ENCODE results near the gene DELE1.

The DELE1 gene

GRCh38 chr5:141876628-141877355 is 46.9 kb upstream of the DELE1 start (continued):
- TF ChIP-seq ZNF560 (tag by site-specific recombination; IDR thresholded peaks at IDR 0.05; ENCODE audit: borderline replicate concordance) (no peak), ZFP41 (tag by site-specific recombination; IDR thresholded peaks at IDR 0.05; ENCODE audit: borderline replicate concordance) (no peak), MYNN (tag by site-specific recombination; IDR thresholded peaks at IDR 0.05; ENCODE audit: borderline replicate concordance) (no peak), ZNF266 (tag by site-specific recombination; IDR thresholded peaks at IDR 0.05; ENCODE audit: low read depth) (no peak)

- H3K27ac ChIP-seq (ENCODE audit: extremely low read depth, low read depth, low read length): peak overlapping the region; percentile 47; the same call in 1 of the 2 replicates
- peak; percentile 54 for TF ChIP-seq ZBTB48 (tag by site-specific recombination; IDR thresholded peaks at IDR 0.05)
- no peak for TF ChIP-seq ZNF776 (tag by site-specific recombination; IDR thresholded peaks at IDR 0.05; ENCODE audit: borderline replicate concordance)
- TF ChIP-seq KLF9 (tag by site-specific recombination; IDR thresholded peaks at IDR 0.05; ENCODE audit: low read depth): peak; percentile 22; the same call in 1 of the 2 replicates
- 0 out of 2 replicates have a peak, but pooled peaks have one; percentile 6 for TF ChIP-seq ZNF791 (tag by site-specific recombination; IDR thresholded peaks at IDR 0.05)
- TF ChIP-seq ZNF777 (tag by site-specific recombination; IDR thresholded peaks at IDR 0.05; ENCODE audit: borderline replicate concordance): no peak
- TF ChIP-seq ZBTB17 (tag by site-specific recombination; IDR thresholded peaks at IDR 0.05): peak; percentile 80
- TF ChIP-seq ZNF148 (tag by site-specific recombination; IDR thresholded peaks at IDR 0.05; ENCODE audit: borderline replicate concordance): 0 out of 2 replicates have a peak, but pooled peaks have one; percentile 10
- TF ChIP-seq, protein P1, sequence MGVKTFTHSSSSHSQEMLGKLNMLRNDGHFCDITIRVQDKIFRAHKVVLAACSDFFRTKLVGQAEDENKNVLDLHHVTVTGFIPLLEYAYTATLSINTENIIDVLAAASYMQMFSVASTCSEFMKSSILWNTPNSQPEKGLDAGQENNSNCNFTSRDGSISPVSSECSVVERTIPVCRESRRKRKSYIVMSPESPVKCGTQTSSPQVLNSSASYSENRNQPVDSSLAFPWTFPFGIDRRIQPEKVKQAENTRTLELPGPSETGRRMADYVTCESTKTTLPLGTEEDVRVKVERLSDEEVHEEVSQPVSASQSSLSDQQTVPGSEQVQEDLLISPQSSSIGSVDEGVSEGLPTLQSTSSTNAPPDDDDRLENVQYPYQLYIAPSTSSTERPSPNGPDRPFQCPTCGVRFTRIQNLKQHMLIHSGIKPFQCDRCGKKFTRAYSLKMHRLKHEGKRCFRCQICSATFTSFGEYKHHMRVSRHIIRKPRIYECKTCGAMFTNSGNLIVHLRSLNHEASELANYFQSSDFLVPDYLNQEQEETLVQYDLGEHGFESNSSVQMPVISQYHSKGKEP (tag by site-specific recombination; IDR thresholded peaks at IDR 0.05): no peak
- TF ChIP-seq ZNF391 (tag by site-specific recombination; IDR thresholded peaks at IDR 0.05; ENCODE audit: borderline replicate concordance, low read depth): peak; percentile 20; the same call in 1 of the 2 replicates
- TF ChIP-seq, protein P2, sequence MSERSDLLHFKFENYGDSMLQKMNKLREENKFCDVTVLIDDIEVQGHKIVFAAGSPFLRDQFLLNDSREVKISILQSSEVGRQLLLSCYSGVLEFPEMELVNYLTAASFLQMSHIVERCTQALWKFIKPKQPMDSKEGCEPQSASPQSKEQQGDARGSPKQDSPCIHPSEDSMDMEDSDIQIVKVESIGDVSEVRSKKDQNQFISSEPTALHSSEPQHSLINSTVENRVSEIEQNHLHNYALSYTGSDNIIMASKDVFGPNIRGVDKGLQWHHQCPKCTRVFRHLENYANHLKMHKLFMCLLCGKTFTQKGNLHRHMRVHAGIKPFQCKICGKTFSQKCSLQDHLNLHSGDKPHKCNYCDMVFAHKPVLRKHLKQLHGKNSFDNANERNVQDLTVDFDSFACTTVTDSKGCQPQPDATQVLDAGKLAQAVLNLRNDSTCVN (tag by site-specific recombination; optimal IDR thresholded peaks at IDR 0.05): peak; percentile 89
- TF ChIP-seq ZNF600 (tag by site-specific recombination; IDR thresholded peaks at IDR 0.05): peak; percentile 80
- TF ChIP-seq KLF1 (tag by site-specific recombination; IDR thresholded peaks at IDR 0.05): 0 out of 2 replicates have a peak, but pooled peaks have one; percentile 8
- TF ChIP-seq INSM2 (tag by site-specific recombination; IDR thresholded peaks at IDR 0.05): 0 out of 2 replicates have a peak, but pooled peaks have one; percentile 4
- TF ChIP-seq, protein P3, sequence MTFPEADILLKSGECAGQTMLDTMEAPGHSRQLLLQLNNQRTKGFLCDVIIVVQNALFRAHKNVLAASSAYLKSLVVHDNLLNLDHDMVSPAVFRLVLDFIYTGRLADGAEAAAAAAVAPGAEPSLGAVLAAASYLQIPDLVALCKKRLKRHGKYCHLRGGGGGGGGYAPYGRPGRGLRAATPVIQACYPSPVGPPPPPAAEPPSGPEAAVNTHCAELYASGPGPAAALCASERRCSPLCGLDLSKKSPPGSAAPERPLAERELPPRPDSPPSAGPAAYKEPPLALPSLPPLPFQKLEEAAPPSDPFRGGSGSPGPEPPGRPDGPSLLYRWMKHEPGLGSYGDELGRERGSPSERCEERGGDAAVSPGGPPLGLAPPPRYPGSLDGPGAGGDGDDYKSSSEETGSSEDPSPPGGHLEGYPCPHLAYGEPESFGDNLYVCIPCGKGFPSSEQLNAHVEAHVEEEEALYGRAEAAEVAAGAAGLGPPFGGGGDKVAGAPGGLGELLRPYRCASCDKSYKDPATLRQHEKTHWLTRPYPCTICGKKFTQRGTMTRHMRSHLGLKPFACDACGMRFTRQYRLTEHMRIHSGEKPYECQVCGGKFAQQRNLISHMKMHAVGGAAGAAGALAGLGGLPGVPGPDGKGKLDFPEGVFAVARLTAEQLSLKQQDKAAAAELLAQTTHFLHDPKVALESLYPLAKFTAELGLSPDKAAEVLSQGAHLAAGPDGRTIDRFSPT (tag by site-specific recombination; IDR thresholded peaks at IDR 0.05): peak; percentile 33; the same call in 1 of the 2 replicates
- no peak for TF ChIP-seq GLI2 (tag by site-specific recombination; IDR thresholded peaks at IDR 0.05; ENCODE audit: borderline replicate concordance, low read depth)
- 0 out of 2 replicates have a peak, but pooled peaks have one; percentile 26 for TF ChIP-seq ZNF610 (tag by site-specific recombination; IDR thresholded peaks at IDR 0.05; ENCODE audit: borderline replicate concordance)
- TF ChIP-seq ZFHX2 (tag by site-specific recombination; conservative IDR thresholded peaks at IDR 0.05): peak; percentile 49
- TF ChIP-seq YY1 (tag by site-specific recombination; IDR thresholded peaks at IDR 0.05): peak; percentile 48; the same call in 1 of the 2 replicates
- peak; percentile 63; the same call in 1 of the 2 replicates for TF ChIP-seq ZNF76 (tag by site-specific recombination; IDR thresholded peaks at IDR 0.05; ENCODE audit: borderline replicate concordance, low read depth)
Measured at GRCh38 chr5:141877356-141878185, 46.1 kb upstream of the DELE1 start.

More at GRCh38 chr5:141877356-141878185, 46.1 kb upstream of the DELE1 start:
- ChIA-PET POLR2A (interaction anchor here (1.3 to 3.0 kb wide), 4 partner anchors 28 to 185 kb away, joined by 5 to 13 read pairs (median 8); partner anchors contain the start of genes DELE1 and RNF14), CTCF (interaction anchor here (0.8 to 10.1 kb wide), 25 partner anchors 8 to 190 kb away, joined by 3 to 104 read pairs (median 7); partner anchors contain the start of genes DELE1 and RNF14)
- Histone ChIP-seq H3K9me3 (ENCODE audit: control insufficient read depth, insufficient read depth, low read depth, low read length) (no peaks in the 10 kb centered on the region), H3K4me3 (ENCODE audit: low read depth, low read length) (peak overlapping the region; percentile 51), H3K36me3 (ENCODE audit: control insufficient read depth in 2 of 2, insufficient read depth in 1 of 2, low read length in 2 of 2) (no peaks in the 10 kb centered on the region), H3K4me1 (ENCODE audit: control insufficient read depth, insufficient read depth, low read length) (peaks cover 8% of the 10 kb centered on the region)

Measured in HEK293 (cell line).